C4-2B (cell line): ENCODE data around the gene ZNF506.
"Not testable (repeated sequence)": the region's sequence is repeated elsewhere in the genome, so short reads cannot be mapped to it uniquely, and the experiment has no call there.

Experiments
- H3K27ac ChIP-seq: fragments of 450-650 bp; 2 replicates; pipeline ENCODE4 v1.5.1; 2017
- CTCF ChIP-seq: fragments of 450-650 bp; conservative IDR thresholded peaks from 2 replicates; pipeline ENCODE4 v1.5.1; 2017; ENCODE audit warnings: mild to moderate bottlenecking
- ZFX ChIP-seq: fragments of 450-650 bp; IDR thresholded peaks from 2 replicates; pipeline ENCODE4 v1.6.1; 2017

Gene ZNF506

DNA sequence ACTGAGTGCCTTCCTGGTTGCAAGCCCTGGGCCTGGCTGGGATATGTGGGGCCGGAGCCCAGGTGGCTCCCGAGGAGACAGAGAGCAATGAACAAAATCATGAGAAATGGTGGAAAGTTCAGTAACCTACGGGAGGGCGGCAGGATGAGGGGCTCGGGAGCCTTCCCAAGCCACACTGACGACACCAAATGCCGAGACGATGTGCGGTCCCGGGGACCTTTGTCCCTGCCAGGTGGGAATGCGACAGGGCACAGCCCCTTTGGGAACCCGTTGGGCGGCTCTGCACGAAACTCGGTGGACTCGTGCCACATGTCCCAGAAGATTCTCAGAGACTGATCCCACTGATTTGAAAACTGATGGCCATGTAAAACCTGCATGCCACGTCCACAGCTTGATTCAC lies 76.9 kb downstream of the ZNF506 start:
- no peak overlapping the region for H3K27ac ChIP-seq
- TF ChIP-seq CTCF (no peak), ZFX (no peak)

DNA sequence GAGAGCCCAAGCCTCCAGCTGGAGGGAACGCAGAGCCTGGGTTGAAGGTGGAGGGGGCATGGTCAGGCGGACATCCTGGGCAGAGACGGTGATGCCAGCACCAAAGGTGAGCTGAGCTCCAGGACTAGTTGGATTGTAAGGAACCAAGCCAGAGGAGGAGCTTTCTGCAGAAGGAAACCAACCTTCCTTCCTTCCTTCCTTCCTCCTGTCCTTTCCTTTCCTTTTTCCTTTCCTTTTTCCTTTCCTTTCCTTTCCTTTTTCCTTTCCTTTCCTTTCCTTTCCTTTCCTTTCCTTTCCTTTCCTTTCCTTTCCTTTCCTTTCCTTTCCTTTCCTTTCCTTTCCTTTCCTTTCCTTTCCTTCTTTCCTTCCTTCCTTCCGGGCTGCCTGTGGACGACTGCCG lies 77.6 kb downstream of the ZNF506 start:
- not testable (repeated sequence) for H3K27ac ChIP-seq

DNA sequence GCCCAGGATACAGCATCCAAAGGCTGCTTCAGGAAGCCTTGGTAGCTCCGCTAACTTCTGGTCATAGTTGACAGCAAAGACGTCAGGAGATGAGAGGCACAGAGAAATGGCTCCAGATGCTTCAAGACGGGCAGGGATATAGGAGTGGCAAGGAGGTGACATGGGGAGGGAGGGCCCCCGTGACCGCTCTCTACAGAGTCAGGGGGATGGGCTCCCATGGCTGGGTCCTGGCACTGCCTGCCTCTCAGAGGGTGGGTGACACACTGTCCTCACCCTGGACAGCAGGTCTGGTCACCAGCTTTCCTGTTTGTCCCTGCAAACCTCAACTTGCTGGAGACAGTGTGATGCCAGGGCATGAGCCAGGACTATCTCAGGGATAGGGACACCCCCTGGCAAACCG lies 78.4 kb downstream of the ZNF506 start:
- TF ChIP-seq ZFX (no peak), CTCF (no peak)

DNA sequence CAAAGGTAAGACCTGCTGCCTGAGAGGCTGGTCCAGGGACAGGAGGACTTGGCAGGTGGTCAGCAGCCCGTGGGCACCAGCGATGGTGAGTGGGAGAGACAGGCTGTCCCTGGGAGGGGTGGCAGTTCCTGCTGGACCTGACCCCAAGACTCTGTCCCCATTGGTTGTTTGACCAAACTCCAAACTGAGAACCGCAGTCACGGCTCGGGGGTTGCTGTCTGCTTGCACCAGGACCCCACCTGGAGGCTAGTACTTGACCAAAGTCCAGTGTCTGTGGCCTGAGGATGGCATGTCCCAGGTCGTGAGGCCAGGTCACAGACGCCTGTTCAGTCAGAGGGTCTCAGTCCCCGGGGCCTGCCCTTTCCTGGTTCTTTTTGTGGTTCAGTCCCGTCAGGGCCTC lies 78.8 kb downstream of the ZNF506 start:
- H3K27ac ChIP-seq, result no peak overlapping the region
- TF ChIP-seq ZFX, result no peak
- TF ChIP-seq CTCF, result no peak

More for the DNA sequence above, 78.4 kb downstream of the ZNF506 start:
- H3K27ac ChIP-seq, result no peak overlapping the region
